HepG2 (cell line): ENCODE results near the gene COA4. TPM values are rescaled to one million over a fixed set of nuclear protein-coding genes. Genes with fewer than 3 reads are reported as not detected.
A peak's percentile ranks its signal among the peaks of the same experiment; 100 is the strongest.

Experiments
- CEBPB ChIP-seq: IDR thresholded peaks from 2 replicates; pipeline ENCODE4 v1.6.1; 2011; ENCODE audit warnings: low read depth, low read length, improper control_type of control experiment, borderline replicate concordance
- JUN ChIP-seq: sonication (generic); formaldehyde crosslinking; IDR thresholded peaks from 2 replicates; pipeline ENCODE4 v1.4.0; 2020; ENCODE audit warnings: mild to moderate bottlenecking, missing genetic modification reagents
- RFXANK ChIP-seq: IDR thresholded peaks from 2 replicates; pipeline ENCODE4 v1.6.1; 2016
- STAT5B ChIP-seq: sonication (generic); formaldehyde crosslinking; IDR thresholded peaks from 2 replicates; pipeline ENCODE4 v1.4.0; 2020; ENCODE audit warnings: missing genetic modification reagents
- SYNCRIP ChIP-seq: fragments of 200-400 bp; formaldehyde crosslinking; IDR thresholded peaks from 2 replicates; pipeline ENCODE4 v1.6.1; 2018; ENCODE audit warnings: mild to moderate bottlenecking, low read depth, low read length; ENCODE audit not compliant: insufficient read depth
- ZBTB42 ChIP-seq: sonication (generic); formaldehyde crosslinking; IDR thresholded peaks from 2 replicates; pipeline ENCODE4 v1.5.0; 2020; ENCODE audit warnings: mild to moderate bottlenecking, missing genetic modification reagents
- ZNF10 ChIP-seq: sonication (generic); formaldehyde crosslinking; IDR thresholded peaks from 2 replicates; pipeline ENCODE4 v1.4.0; 2020; ENCODE audit warnings: mild to moderate bottlenecking, low read depth, missing genetic modification reagents, borderline replicate concordance
- polyA plus RNA-seq, 8 experiments: library from polyadenylated mRNA; depleted of rRNA in 3 of 8; stranded (reverse) in 7 of 8; unstranded in 1 of 8; fragments of >200 nt; fragmentation: Illumina TruSeq in 4 of 8; extraction: Trizol in 4 of 8; gene quantifications; 2 replicates each; pipeline versions ENCODE4 v1.2.1 to v1.2.3, GENCODE V29; 2011 to 2016; ENCODE audit warnings: low read depth in 4 of 8, missing spikeins in 1 of 8, mixed read lengths in 1 of 8; ENCODE audit not compliant: insufficient read depth in 1 of 8
- total RNA-seq, 5 experiments: library from RNA; depleted of rRNA; stranded (reverse); fragments of >200 nt; fragmentation: Illumina TruSeq; extraction: Trizol; gene quantifications; 2 replicates each; pipeline ENCODE4 v1.2.3, GENCODE V29; 2016; ENCODE audit warnings: low read depth in 1 of 5
- TF ChIP-seq, protein P1 (sequence below): sonication (generic); formaldehyde crosslinking; conservative IDR thresholded peaks from 2 replicates; pipeline ENCODE4 v1.4.0; 2020; ENCODE audit warnings: missing genetic modification reagents
- TF ChIP-seq, protein P2 (sequence below): sonication (generic); formaldehyde crosslinking; IDR thresholded peaks from 2 replicates; pipeline ENCODE4 v1.4.0; 2020; ENCODE audit warnings: mild to moderate bottlenecking, missing genetic modification reagents
- TF ChIP-seq, protein P3 (sequence below): sonication (generic); formaldehyde crosslinking; IDR thresholded peaks from 2 replicates; pipeline ENCODE4 v1.8.1; 2023; ENCODE audit warnings: mild to moderate bottlenecking, missing genetic modification reagents
- TF ChIP-seq, protein P4 (sequence below): sonication (generic); formaldehyde crosslinking; IDR thresholded peaks from 2 replicates; pipeline ENCODE4 v1.4.0; 2020; ENCODE audit warnings: missing genetic modification reagents
- TF ChIP-seq, protein P5 (sequence below): sonication (generic); formaldehyde crosslinking; IDR thresholded peaks from 2 replicates; pipeline ENCODE4 v1.5.0; 2020; ENCODE audit warnings: missing genetic modification reagents, mild to moderate bottlenecking, borderline replicate concordance
- TF ChIP-seq, protein P6 (sequence below), 2 experiments: sonication (generic) in 1 of 2; formaldehyde crosslinking in 1 of 2; IDR thresholded peaks; 2 replicates each; pipeline versions ENCODE4 v1.6.1 to v1.9.0; 2014 to 2022; ENCODE audit warnings: antibody characterized with exemption in 1 of 2, borderline replicate concordance in 1 of 2, inconsistent platforms in 1 of 2, low read depth in 1 of 2, missing genetic modification reagents in 1 of 2
- TF ChIP-seq, protein P7 (sequence below): IDR thresholded peaks from 2 replicates; pipeline ENCODE4 v1.6.1; 2016; ENCODE audit warnings: low read depth, borderline replicate concordance

COA4 gene
- total and polyA plus RNA-seq, 2 of the 13 experiments (the other 11 are each of a cell fraction or from before 2014, with no cell fraction given), result 107 to 109 TPM

DNA sequence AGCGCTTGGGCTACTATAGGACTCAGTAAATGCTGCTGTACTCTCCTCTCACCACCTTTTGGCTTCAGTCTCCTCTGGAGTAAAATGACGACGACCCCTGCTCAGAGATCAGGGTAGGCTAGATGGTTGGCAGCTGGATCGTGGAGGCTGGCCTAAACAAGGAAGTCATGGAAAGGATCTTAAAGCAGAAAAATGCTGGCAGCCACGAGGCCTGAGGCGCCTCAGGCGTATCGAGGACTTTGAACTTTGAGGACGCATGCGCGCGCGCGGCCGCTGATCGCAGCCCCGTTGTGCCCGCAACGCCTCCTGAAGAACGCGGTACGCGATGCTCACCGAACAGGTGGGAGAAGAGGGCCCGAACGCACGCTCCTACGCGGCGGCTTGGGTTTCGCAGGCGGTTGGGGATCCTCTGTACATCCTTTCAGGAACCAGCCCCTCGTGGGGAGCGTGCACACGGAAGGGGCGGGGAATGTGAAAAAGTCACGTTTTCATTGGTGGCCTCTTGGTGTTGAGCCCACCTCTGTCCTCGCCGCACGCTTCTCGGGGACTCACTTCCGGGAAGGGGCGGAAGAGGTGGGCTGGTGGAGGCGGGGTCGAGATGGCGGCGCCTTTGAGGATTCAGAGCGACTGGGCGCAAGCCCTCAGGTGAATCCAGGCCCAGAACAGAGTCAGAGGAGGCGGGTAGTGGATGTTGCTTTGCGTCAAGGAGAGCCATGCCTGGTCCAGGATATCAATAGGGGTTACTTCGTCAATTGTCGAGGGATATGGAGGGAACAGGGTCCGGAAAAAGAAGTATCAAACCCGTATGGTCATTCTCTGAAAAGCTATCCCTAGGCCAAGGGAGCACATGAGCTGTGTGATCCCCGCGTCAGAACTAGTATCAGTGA is at the start of gene COA4, which contains the start of gene PAAF1 (continued):
- TF ChIP-seq, protein P1, sequence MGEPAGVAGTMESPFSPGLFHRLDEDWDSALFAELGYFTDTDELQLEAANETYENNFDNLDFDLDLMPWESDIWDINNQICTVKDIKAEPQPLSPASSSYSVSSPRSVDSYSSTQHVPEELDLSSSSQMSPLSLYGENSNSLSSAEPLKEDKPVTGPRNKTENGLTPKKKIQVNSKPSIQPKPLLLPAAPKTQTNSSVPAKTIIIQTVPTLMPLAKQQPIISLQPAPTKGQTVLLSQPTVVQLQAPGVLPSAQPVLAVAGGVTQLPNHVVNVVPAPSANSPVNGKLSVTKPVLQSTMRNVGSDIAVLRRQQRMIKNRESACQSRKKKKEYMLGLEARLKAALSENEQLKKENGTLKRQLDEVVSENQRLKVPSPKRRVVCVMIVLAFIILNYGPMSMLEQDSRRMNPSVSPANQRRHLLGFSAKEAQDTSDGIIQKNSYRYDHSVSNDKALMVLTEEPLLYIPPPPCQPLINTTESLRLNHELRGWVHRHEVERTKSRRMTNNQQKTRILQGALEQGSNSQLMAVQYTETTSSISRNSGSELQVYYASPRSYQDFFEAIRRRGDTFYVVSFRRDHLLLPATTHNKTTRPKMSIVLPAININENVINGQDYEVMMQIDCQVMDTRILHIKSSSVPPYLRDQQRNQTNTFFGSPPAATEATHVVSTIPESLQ (CRISPR knock-in tag), result 0 out of 2 replicates have a peak, but pooled peaks have one; percentile 66
- TF ChIP-seq, protein P2, sequence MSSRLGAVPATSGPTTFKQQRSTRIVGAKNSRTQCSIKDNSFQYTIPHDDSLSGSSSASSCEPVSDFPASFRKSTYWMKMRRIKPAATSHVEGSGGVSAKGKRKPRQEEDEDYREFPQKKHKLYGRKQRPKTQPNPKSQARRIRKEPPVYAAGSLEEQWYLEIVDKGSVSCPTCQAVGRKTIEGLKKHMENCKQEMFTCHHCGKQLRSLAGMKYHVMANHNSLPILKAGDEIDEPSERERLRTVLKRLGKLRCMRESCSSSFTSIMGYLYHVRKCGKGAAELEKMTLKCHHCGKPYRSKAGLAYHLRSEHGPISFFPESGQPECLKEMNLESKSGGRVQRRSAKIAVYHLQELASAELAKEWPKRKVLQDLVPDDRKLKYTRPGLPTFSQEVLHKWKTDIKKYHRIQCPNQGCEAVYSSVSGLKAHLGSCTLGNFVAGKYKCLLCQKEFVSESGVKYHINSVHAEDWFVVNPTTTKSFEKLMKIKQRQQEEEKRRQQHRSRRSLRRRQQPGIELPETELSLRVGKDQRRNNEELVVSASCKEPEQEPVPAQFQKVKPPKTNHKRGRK (CRISPR knock-in tag), result peak; percentile 81; the same call in 1 of the 2 replicates
- TF ChIP-seq JUN (CRISPR knock-in tag) (no peak), RFXANK (CRISPR knock-in tag) (0 out of 2 replicates have a peak, but pooled peaks have one; percentile 15), ZNF10 (CRISPR knock-in tag) (0 out of 2 replicates have a peak, but pooled peaks have one; percentile 63), ZBTB42 (CRISPR knock-in tag) (no peak; the same call in 1 of the 2 replicates), STAT5B (no peak), SYNCRIP (no peak), CEBPB (no peak)
- TF ChIP-seq, protein P3, sequence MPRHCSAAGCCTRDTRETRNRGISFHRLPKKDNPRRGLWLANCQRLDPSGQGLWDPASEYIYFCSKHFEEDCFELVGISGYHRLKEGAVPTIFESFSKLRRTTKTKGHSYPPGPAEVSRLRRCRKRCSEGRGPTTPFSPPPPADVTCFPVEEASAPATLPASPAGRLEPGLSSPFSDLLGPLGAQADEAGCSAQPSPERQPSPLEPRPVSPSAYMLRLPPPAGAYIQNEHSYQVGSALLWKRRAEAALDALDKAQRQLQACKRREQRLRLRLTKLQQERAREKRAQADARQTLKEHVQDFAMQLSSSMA (CRISPR knock-in tag), result peak; percentile 93; the same call in 1 of the 2 replicates
- TF ChIP-seq, protein P4, sequence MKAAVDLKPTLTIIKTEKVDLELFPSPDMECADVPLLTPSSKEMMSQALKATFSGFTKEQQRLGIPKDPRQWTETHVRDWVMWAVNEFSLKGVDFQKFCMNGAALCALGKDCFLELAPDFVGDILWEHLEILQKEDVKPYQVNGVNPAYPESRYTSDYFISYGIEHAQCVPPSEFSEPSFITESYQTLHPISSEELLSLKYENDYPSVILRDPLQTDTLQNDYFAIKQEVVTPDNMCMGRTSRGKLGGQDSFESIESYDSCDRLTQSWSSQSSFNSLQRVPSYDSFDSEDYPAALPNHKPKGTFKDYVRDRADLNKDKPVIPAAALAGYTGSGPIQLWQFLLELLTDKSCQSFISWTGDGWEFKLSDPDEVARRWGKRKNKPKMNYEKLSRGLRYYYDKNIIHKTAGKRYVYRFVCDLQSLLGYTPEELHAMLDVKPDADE, result no peak
- TF ChIP-seq, protein P5, sequence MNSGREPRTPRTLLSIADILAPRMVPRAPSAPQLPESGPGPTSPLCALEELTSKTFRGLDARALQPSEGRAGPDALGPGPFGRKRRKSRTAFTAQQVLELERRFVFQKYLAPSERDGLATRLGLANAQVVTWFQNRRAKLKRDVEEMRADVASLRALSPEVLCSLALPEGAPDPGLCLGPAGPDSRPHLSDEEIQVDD (CRISPR knock-in tag), result peak; percentile 75; the same call in 1 of the 2 replicates
- TF ChIP-seq, protein P6, sequence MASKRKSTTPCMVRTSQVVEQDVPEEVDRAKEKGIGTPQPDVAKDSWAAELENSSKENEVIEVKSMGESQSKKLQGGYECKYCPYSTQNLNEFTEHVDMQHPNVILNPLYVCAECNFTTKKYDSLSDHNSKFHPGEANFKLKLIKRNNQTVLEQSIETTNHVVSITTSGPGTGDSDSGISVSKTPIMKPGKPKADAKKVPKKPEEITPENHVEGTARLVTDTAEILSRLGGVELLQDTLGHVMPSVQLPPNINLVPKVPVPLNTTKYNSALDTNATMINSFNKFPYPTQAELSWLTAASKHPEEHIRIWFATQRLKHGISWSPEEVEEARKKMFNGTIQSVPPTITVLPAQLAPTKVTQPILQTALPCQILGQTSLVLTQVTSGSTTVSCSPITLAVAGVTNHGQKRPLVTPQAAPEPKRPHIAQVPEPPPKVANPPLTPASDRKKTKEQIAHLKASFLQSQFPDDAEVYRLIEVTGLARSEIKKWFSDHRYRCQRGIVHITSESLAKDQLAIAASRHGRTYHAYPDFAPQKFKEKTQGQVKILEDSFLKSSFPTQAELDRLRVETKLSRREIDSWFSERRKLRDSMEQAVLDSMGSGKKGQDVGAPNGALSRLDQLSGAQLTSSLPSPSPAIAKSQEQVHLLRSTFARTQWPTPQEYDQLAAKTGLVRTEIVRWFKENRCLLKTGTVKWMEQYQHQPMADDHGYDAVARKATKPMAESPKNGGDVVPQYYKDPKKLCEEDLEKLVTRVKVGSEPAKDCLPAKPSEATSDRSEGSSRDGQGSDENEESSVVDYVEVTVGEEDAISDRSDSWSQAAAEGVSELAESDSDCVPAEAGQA (IDR thresholded peaks at IDR 0.05; ENCODE audit: low read depth), result peak; percentile 80
- TF ChIP-seq, protein P6 (CRISPR knock-in tag; IDR thresholded peaks at IDR 0.05; ENCODE audit: borderline replicate concordance), result no peak
- TF ChIP-seq, protein P7, sequence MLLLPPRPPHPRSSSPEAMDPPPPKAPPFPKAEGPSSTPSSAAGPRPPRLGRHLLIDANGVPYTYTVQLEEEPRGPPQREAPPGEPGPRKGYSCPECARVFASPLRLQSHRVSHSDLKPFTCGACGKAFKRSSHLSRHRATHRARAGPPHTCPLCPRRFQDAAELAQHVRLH, result peak; percentile 23
